ENCODE data around the gene CCDC152.

CCDC152 gene

DNA sequence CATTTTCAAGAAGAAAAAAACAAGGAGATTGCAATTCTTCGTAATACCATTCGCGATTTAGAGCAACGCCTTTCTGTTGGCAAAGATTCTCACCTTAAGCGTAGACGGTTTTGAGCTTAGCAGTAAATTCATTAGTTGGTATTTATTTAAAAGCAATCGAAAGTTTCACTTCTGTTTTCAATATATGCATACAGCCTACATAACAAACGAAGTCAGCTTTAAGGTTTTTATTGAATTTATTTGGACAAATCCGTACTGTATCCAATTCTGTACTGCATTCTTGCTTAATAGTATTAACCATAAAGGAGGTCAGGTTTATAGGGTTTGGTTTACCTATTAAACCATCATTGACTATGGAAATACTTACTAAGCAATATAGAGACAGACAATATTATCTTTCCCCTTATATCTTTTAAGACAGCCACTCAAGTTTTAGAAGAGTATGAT lies 43.1 kb downstream of the CCDC152 start:
- H3K4me3 ChIP-seq (ENCODE audit: low read depth in 1 of 5, low read length in 5 of 5): no peak overlapping the region
- no peaks in the 10 kb centered on the region for H3K27me3 ChIP-seq (ENCODE audit: control insufficient read depth in 5 of 5, insufficient read depth in 4 of 5, low read length in 5 of 5)
- H3K9me3 ChIP-seq (ENCODE audit: control insufficient read depth in 5 of 5, low read length in 5 of 5): peaks cover 0 to 3% (median 0%) of the 10 kb centered on the region in 5 donors
- H3K9ac ChIP-seq (ENCODE audit: low read length in 5 of 5): no peak overlapping the region
- peaks cover 30 to 46% (median 40%) of the 10 kb centered on the region in 5 donors for H3K36me3 ChIP-seq (ENCODE audit: control insufficient read depth in 5 of 5, insufficient read depth in 5 of 5, low read length in 5 of 5)
- H3K27ac ChIP-seq (ENCODE audit: low read depth, low read length): no peak overlapping the region
- H3K4me1 ChIP-seq (ENCODE audit: control insufficient read depth in 5 of 5, insufficient read depth in 5 of 5, low read length in 5 of 5): no peaks in the 10 kb centered on the region

DNA sequence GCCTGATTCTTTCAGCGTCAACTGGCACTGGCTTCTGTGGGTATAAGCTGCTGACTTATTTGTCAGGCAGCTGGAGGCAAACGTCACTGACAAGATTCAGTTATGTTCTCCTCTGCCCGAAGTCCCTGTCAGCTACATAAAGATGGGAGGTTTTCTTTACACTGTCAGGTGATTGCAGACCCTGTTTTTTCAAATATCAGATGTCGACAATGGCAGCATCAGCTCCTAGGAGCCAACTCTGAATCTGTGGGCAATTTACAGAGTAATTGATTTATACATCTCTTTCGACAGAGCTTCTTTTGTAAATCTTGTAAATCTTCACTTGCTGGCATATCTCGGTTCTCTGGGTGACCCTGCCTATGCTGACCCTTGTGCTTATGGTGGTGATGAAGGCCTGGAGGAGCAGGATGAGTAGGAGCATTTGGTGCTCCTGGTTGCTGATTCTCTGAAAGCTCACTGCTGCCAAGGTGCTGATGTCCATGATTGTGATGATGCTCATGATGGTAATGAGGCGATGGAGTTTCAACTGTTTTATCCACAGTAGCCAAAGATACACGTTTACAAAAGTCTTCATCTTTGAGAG lies 44.2 kb downstream of the CCDC152 start:
- no peaks in the 10 kb centered on the region for H3K27me3 ChIP-seq (ENCODE audit: control insufficient read depth in 5 of 5, insufficient read depth in 4 of 5, low read length in 5 of 5)
- H3K36me3 ChIP-seq (ENCODE audit: control insufficient read depth in 5 of 5, insufficient read depth in 5 of 5, low read length in 5 of 5): peaks cover 42 to 58% (median 48%) of the 10 kb centered on the region in 5 donors
- no peak overlapping the region for H3K4me3 ChIP-seq (ENCODE audit: low read depth in 1 of 5, low read length in 5 of 5)
- peaks cover 0 to 3% (median 0%) of the 10 kb centered on the region in 5 donors for H3K9me3 ChIP-seq (ENCODE audit: control insufficient read depth in 5 of 5, low read length in 5 of 5)
- no peak overlapping the region for H3K9ac ChIP-seq (ENCODE audit: low read length in 5 of 5)
- no peak overlapping the region for H3K27ac ChIP-seq (ENCODE audit: low read depth, low read length)
- peaks cover 0 to 2% (median 0%) of the 10 kb centered on the region in 5 donors for H3K4me1 ChIP-seq (ENCODE audit: control insufficient read depth in 5 of 5, insufficient read depth in 5 of 5, low read length in 5 of 5)

DNA sequence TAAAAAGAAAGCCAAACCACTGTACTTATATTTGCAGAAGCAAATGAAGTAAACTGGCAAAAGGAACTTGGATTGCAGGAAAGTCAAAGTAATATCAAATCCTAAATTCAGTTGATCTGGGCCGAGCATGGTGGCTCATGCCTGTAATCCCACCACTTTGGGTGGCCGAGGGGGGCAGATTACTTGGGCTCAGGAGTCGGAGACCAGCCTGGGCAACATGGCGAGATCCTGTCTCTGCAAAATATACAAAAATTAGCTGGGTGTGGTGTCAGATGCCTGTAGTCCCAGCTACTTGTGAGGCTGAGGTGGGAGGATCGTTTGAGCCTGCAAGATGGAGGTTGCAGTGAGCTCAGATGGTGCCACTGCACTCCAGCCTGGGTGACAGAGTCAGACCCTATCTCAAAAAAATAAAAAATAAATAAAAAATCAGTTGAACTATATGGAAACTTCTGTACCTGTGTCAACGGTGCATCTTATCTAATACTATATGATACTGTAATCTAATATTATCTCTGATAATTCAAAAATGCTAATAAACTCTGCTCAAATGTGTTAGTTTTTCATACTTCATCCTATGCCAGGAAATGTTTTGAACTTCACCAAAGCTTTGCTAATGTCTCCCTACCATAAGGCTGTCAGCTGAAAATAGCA lies 45.0 kb downstream of the CCDC152 start:
- Histone ChIP-seq H3K9ac (ENCODE audit: low read length in 5 of 5) (no peak overlapping the region), H3K36me3 (ENCODE audit: control insufficient read depth in 5 of 5, insufficient read depth in 5 of 5, low read length in 5 of 5) (peaks cover 50 to 65% (median 56%) of the 10 kb centered on the region in 5 donors), H3K27me3 (ENCODE audit: control insufficient read depth in 5 of 5, insufficient read depth in 4 of 5, low read length in 5 of 5) (no peaks in the 10 kb centered on the region)

DNA sequence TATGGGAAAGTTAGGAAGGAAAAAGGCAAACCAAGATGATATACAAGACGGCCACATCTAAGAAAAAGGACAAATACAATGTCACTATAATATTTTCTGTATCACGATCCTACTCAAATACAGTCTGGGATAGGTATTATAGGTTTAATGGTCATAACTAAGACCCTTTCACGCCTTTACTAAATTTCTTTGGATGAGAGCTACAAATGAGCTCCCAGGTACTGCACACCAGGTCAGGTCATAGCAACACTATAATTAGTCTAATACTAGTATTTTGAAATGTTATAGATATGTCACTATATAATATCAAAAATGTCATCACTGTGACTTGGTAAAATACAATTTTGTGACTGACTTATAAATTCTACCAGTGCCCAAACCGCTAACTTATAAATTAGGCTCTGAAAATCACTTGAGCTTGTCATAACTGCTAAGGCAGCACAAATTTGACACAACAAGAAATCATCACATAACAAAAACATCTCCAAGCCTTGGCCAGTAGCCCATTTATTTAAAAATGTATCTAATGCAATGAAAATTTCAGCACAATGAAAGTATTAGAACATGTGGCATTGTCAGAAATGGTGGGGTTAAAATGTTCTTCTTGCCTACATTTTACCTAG lies 48.2 kb downstream of the CCDC152 start:
- Histone ChIP-seq H3K4me3 (ENCODE audit: low read depth in 1 of 5, low read length in 5 of 5) (no peak overlapping the region), H3K36me3 (ENCODE audit: control insufficient read depth in 5 of 5, insufficient read depth in 5 of 5, low read length in 5 of 5) (peaks cover 54 to 72% (median 58%) of the 10 kb centered on the region in 5 donors), H3K9me3 (ENCODE audit: control insufficient read depth in 5 of 5, low read length in 5 of 5) (no peaks in the 10 kb centered on the region), H3K27ac (ENCODE audit: low read depth, low read length) (no peak overlapping the region), H3K27me3 (ENCODE audit: control insufficient read depth in 5 of 5, insufficient read depth in 4 of 5, low read length in 5 of 5) (no peaks in the 10 kb centered on the region), H3K4me1 (ENCODE audit: control insufficient read depth in 5 of 5, insufficient read depth in 5 of 5, low read length in 5 of 5) (peaks cover 0 to 29% (median 22%) of the 10 kb centered on the region in 5 donors), H3K9ac (ENCODE audit: low read length in 5 of 5) (no peak overlapping the region)

More for the DNA sequence above, 45.0 kb downstream of the CCDC152 start:
- Histone ChIP-seq H3K9me3 (ENCODE audit: control insufficient read depth in 5 of 5, low read length in 5 of 5) (peaks cover 0 to 3% (median 0%) of the 10 kb centered on the region in 5 donors), H3K4me1 (ENCODE audit: control insufficient read depth in 5 of 5, insufficient read depth in 5 of 5, low read length in 5 of 5) (peaks cover 0 to 8% (median 4%) of the 10 kb centered on the region in 5 donors), H3K4me3 (ENCODE audit: low read depth in 1 of 5, low read length in 5 of 5) (no peak overlapping the region), H3K27ac (ENCODE audit: low read depth, low read length) (no peak overlapping the region)

DNA sequence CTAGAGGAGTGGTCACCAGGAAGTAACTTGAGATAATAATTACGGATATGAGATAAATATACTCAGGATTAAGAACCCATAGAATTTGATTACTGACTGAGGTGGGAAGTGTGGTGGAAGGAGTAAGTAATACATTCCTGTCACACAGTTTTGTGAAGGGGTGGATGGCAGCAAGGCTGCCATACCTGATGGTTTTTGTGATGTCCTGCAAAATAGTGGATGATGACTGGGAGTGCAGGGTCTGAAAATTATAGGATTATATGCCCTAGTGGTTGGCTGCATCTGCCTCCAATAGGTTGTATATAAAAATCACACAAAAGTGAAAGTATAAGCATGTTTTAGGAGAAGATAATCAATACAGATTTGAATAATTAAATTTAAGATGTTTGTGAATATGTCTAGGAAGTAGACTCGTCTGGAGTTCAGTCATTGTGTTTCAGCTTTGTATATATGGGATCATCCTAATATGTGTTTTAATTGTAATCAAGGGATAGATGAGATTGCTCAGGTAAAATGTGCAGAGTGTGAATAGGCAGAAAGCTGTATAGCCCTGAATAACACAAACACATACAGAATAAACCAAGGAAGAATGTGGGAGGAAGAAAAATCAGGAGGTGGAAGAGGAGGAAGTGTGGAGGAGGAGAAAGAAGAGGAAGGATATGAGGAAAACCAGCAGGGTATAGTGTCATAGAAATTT lies 49.5 kb downstream of the CCDC152 start:
- peak overlapping the region in 1 of 5 donors; percentile 2 for H3K9ac ChIP-seq (ENCODE audit: low read length in 5 of 5)
- H3K4me1 ChIP-seq (ENCODE audit: control insufficient read depth in 5 of 5, insufficient read depth in 5 of 5, low read length in 5 of 5): peaks cover 0 to 35% (median 22%) of the 10 kb centered on the region in 5 donors
- H3K36me3 ChIP-seq (ENCODE audit: control insufficient read depth in 5 of 5, insufficient read depth in 5 of 5, low read length in 5 of 5): peaks cover 43 to 58% (median 46%) of the 10 kb centered on the region in 5 donors

DNA sequence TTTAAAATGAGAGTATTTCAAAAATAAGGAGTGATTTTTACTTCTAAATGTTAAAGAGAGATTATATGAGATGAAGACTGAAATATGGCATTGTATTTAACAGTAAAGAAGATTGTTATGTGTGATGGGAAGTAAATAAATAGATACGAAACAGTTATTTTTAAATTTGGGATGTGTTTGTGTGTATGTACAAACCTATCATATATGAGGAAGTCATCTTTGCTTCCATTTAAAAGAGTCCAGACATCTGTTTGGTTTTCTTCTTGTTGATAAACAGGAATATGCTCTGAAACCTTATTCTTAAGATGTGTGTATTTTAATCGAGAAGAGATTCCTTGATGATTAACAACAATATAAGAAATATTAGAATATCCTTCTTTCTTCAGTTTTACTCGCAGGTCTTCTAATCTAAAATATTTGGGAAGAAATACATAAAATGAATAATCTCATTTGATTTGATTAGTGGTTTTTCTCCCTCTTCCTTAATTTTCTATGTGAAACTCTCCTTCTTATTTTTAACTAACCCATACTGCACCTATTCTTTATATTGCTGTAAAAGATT lies 50.2 kb downstream of the CCDC152 start:
- Histone ChIP-seq H3K36me3 (ENCODE audit: control insufficient read depth in 5 of 5, insufficient read depth in 5 of 5, low read length in 5 of 5) (peaks cover 37 to 52% (median 42%) of the 10 kb centered on the region in 5 donors), H3K9me3 (ENCODE audit: control insufficient read depth in 5 of 5, low read length in 5 of 5) (no peaks in the 10 kb centered on the region), H3K27ac (ENCODE audit: low read depth, low read length) (no peak overlapping the region), H3K27me3 (ENCODE audit: control insufficient read depth in 5 of 5, insufficient read depth in 4 of 5, low read length in 5 of 5) (no peaks in the 10 kb centered on the region), H3K9ac (ENCODE audit: low read length in 5 of 5) (peak overlapping the region in 1 of 5 donors; percentile 16), H3K4me1 (ENCODE audit: control insufficient read depth in 5 of 5, insufficient read depth in 5 of 5, low read length in 5 of 5) (peaks cover 0 to 35% (median 23%) of the 10 kb centered on the region in 5 donors), H3K4me3 (ENCODE audit: low read depth in 1 of 5, low read length in 5 of 5) (no peak overlapping the region)

More for the DNA sequence above, 49.5 kb downstream of the CCDC152 start:
- Histone ChIP-seq H3K27ac (ENCODE audit: low read depth, low read length) (no peak overlapping the region), H3K9me3 (ENCODE audit: control insufficient read depth in 5 of 5, low read length in 5 of 5) (no peaks in the 10 kb centered on the region), H3K27me3 (ENCODE audit: control insufficient read depth in 5 of 5, insufficient read depth in 4 of 5, low read length in 5 of 5) (no peaks in the 10 kb centered on the region), H3K4me3 (ENCODE audit: low read depth in 1 of 5, low read length in 5 of 5) (no peak overlapping the region)

DNA sequence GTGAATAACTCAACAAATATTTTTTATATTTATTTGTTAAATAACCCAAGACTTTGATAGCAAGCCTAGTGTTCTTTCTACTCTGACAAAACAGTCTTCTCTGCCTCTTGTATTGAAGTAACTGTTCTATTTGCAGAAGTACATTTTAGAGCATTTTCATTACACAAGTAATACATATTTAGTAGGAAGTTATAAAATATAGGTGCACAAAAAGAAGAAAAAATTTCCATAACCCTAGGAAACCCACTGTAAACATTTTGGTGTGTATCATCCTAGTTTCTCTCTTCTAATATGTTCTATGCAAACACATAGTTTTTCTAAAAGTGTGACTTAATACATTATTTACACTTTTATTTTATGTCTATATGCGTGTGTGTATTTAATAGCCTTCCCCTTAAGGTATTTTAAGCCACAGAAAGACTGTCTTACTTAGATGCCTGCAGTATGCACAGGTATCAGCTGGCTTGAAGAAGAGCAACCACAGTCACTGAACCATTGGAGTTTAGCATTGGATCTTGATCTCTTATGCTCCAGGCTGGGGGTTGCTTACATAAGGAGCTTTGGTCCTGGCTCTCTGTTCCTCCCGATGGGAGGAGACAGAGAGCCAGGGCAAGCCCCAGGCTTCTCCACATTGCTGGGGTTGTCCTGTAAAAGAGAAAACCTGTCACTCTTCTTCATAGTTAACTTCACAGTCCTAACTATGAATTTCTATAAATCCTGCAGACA lies 51.3 kb downstream of the CCDC152 start:
- H3K27me3 ChIP-seq (ENCODE audit: control insufficient read depth in 5 of 5, insufficient read depth in 4 of 5, low read length in 5 of 5): no peaks in the 10 kb centered on the region
- H3K9ac ChIP-seq (ENCODE audit: low read length in 5 of 5): peak overlapping the region in 4 of 5 donors; percentile 7 to 65 (median 37)
- peaks cover 30 to 41% (median 36%) of the 10 kb centered on the region in 5 donors for H3K36me3 ChIP-seq (ENCODE audit: control insufficient read depth in 5 of 5, insufficient read depth in 5 of 5, low read length in 5 of 5)
- no peaks in the 10 kb centered on the region for H3K9me3 ChIP-seq (ENCODE audit: control insufficient read depth in 5 of 5, low read length in 5 of 5)
- peak overlapping the region; percentile 80 for H3K27ac ChIP-seq (ENCODE audit: low read depth, low read length)
- H3K4me3 ChIP-seq (ENCODE audit: low read depth in 1 of 5, low read length in 5 of 5): peak overlapping the region; percentile 17 to 97 (median 61)
- H3K4me1 ChIP-seq (ENCODE audit: control insufficient read depth in 5 of 5, insufficient read depth in 5 of 5, low read length in 5 of 5): peaks cover 0 to 44% (median 34%) of the 10 kb centered on the region in 5 donors

DNA sequence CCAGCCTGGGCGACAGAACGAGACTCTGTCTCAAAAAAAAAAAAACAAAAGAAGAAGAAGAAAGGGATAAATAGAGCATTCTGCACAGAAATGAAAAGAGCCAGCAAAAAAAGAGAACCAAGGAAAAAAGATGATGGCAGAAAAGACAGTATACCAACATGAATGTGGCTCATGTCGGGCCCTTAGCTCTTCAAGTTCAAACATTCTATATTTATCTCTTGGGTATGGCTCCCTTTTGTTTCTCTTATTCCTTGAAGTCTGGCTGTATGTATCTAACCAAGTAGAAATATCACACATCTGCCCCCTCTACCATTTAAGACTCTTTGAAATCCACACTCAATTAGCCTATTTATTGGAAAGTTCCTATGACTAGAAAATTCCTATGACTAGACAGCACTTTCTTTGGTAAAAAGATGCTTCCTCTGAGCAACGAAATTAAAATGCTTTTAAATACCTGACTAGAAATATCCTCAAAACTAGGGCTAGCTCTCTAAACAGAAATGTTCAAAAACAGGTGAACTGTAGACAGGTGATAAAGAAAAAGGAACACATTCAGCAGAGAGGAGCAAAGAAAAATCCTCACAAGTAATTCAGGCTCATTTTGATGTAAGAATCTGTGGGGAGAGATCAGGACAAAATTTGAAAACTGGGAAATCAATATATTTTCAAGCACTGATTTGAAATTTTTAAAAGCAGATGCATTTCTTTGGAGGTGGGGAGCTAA lies 52.4 kb downstream of the CCDC152 start:
- no peaks in the 10 kb centered on the region for H3K27me3 ChIP-seq (ENCODE audit: control insufficient read depth in 5 of 5, insufficient read depth in 4 of 5, low read length in 5 of 5)
- H3K27ac ChIP-seq (ENCODE audit: low read depth, low read length): peak overlapping the region; percentile 80
- H3K4me3 ChIP-seq (ENCODE audit: low read depth in 1 of 5, low read length in 5 of 5): peak overlapping the region; percentile 59 to 97 (median 82)
- no peaks in the 10 kb centered on the region for H3K9me3 ChIP-seq (ENCODE audit: control insufficient read depth in 5 of 5, low read length in 5 of 5)
- H3K36me3 ChIP-seq (ENCODE audit: control insufficient read depth in 5 of 5, insufficient read depth in 5 of 5, low read length in 5 of 5): peaks cover 22 to 33% (median 29%) of the 10 kb centered on the region in 5 donors
- H3K4me1 ChIP-seq (ENCODE audit: control insufficient read depth in 5 of 5, insufficient read depth in 5 of 5, low read length in 5 of 5): peaks cover 0 to 44% (median 34%) of the 10 kb centered on the region in 5 donors
- H3K9ac ChIP-seq (ENCODE audit: low read length in 5 of 5): peak overlapping the region; percentile 5 to 97 (median 75)

All from subcutaneous abdominal adipose tissue (tissue), 5 donors.